ENCODE data around the gene SLC16A3. TPM values are rescaled to one million over a fixed set of nuclear protein-coding genes. Genes with fewer than 3 reads are reported as not detected.

Gene SLC16A3
- total and polyA plus RNA-seq, 8 donors: 4.9 to 87.9 (median 37.7) TPM

- Histone ChIP-seq H3K36me3 (no peaks in the 10 kb centered on the region), H3K4me1 (peaks cover 41 to 85% (median 62%) of the 10 kb centered on the region in 4 donors), H3K27ac (peak overlapping the region; percentile 91 to 97 (median 92)), H3K27me3 (peaks cover 0 to 4% (median 0%) of the 10 kb centered on the region in 3 donors), H3K9me3 (no peaks in the 10 kb centered on the region), H3K4me3 (peak overlapping the region; percentile 61 to 75 (median 68))
- intact Hi-C loops (cut with DNase I; ENCODE audit: low total_unique reads): loop anchor here (5.0 kb wide), 1 partner anchor 92 kb away; no protein-coding TSS in a partner anchor
- 27 to 55% (median 47%) methylated on average over 16 to 28 of the region's 28 CpGs for WGBS, 5 donors
- peak in 1 of 2 donors; percentile 52 for DNase-seq
- TF ChIP-seq, protein P1, sequence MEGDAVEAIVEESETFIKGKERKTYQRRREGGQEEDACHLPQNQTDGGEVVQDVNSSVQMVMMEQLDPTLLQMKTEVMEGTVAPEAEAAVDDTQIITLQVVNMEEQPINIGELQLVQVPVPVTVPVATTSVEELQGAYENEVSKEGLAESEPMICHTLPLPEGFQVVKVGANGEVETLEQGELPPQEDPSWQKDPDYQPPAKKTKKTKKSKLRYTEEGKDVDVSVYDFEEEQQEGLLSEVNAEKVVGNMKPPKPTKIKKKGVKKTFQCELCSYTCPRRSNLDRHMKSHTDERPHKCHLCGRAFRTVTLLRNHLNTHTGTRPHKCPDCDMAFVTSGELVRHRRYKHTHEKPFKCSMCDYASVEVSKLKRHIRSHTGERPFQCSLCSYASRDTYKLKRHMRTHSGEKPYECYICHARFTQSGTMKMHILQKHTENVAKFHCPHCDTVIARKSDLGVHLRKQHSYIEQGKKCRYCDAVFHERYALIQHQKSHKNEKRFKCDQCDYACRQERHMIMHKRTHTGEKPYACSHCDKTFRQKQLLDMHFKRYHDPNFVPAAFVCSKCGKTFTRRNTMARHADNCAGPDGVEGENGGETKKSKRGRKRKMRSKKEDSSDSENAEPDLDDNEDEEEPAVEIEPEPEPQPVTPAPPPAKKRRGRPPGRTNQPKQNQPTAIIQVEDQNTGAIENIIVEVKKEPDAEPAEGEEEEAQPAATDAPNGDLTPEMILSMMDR (IDR thresholded peaks at IDR 0.05): no peak
- TF ChIP-seq POLR2A (IDR thresholded peaks at IDR 0.05) (no peak), POLR2AphosphoS5 (IDR thresholded peaks at IDR 0.05) (no peak), EP300 (IDR thresholded peaks at IDR 0.05) (no peak)
Observed at GRCh38 chr17:82229698-82230608, 1.1 kb downstream of the SLC16A3 start.

DNA sequence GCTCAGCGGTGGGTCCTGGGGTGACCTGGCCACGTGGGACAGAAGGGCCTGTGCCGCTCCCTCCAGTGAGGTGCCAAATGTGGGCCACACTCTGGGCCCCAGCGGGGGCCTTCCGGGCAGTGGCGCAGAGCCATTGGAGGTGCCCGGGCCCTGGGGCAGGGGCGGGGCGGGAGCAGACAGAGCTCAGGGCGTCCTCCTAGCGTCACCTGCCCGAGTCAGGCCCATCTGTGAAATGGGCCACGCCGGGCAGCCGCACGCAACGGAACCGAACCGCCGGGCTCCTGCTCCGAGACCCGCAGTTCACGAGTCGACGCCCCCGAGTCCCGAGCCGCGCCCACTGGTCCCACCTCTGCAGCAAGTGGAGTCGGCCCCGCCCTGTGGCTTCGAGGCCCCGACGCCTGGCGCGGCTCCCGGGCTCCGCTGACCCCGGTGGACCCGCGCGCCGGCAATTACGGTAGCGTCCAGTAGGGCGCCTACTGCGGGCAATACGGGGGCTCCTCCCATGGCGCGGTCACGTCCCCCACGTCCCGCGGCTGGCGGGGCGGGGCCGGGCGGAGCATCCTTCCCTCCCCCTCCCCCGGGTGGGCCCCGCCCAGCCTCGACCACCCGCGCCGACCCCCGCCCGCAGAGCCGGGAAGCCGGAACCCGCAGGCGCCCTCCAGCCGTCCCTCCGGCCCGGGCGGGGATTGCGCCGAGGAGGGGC, 1.9 kb downstream of the SLC16A3 start:
- Histone ChIP-seq H3K9me3 (no peaks in the 10 kb centered on the region), H3K4me1 (peaks cover 46 to 93% (median 68%) of the 10 kb centered on the region in 4 donors), H3K36me3 (no peaks in the 10 kb centered on the region), H3K27ac (peak overlapping the region; percentile 91 to 97 (median 92)), H3K4me3 (peak overlapping the region; percentile 61 to 75 (median 68)), H3K27me3 (peaks cover 0 to 4% (median 0%) of the 10 kb centered on the region in 3 donors)
- peak; percentile 88 to 95 for DNase-seq
- 0 to 4% (median 3%) methylated on average over 1 to 75 of the region's 76 CpGs; no CpG with 5 or more reads in 1 of the 5 donors for WGBS, 5 donors
- intact Hi-C loops (cut with DNase I; ENCODE audit: low total_unique reads): loop anchor here (5.0 kb wide), 1 partner anchor 92 kb away; no protein-coding TSS in a partner anchor
- TF ChIP-seq POLR2A (IDR thresholded peaks at IDR 0.05): no peak
- no peak for TF ChIP-seq EP300 (IDR thresholded peaks at IDR 0.05)
- TF ChIP-seq, protein P1 (IDR thresholded peaks at IDR 0.05): peak in 5 of 7 experiments; percentile 33 to 75 (median 63)
- peak in 2 of 3 donors; percentile 41 to 74 for TF ChIP-seq POLR2AphosphoS5 (IDR thresholded peaks at IDR 0.05)

- H3K4me1 ChIP-seq: peaks cover 50 to 98% (median 72%) of the 10 kb centered on the region in 4 donors
- H3K4me3 ChIP-seq: peak overlapping the region; percentile 61 to 75 (median 68)
- peaks cover 0 to 4% (median under 1%) of the 10 kb centered on the region in 4 donors for H3K36me3 ChIP-seq
- WGBS, 5 donors: 0 to 3% (median 1%) methylated on average over 7 to 18 of the region's 18 CpGs
- TF ChIP-seq, protein P1 (IDR thresholded peaks at IDR 0.05): no peak
- no peak for TF ChIP-seq EP300 (IDR thresholded peaks at IDR 0.05)
- no peak for TF ChIP-seq POLR2AphosphoS5 (IDR thresholded peaks at IDR 0.05)
- no peak for TF ChIP-seq POLR2A (IDR thresholded peaks at IDR 0.05)
- peaks cover 0 to 4% (median 0%) of the 10 kb centered on the region in 3 donors for H3K27me3 ChIP-seq
- H3K9me3 ChIP-seq: no peaks in the 10 kb centered on the region
- no peak for DNase-seq
- H3K27ac ChIP-seq: peak overlapping the region; percentile 91 to 97 (median 92)
- intact Hi-C loops (cut with DNase I; ENCODE audit: low total_unique reads): loop anchor here (5.0 kb wide), 1 partner anchor 91 kb away; no protein-coding TSS in a partner anchor
Observed at GRCh38 chr17:82231312-82231561, 2.4 kb downstream of the SLC16A3 start.

Measured in stomach (tissue), 9 donors.